H1 (cell line): ENCODE data around the gene CRNN. TPM values are rescaled to one million over a fixed set of nuclear protein-coding genes. Genes with fewer than 3 reads are reported as not detected.

Source experiments
- CTCF ChIA-PET: fragments of 300-600 bp; sonication (Branson Sonifier 250); formaldehyde crosslinking; loops from one replicate; lab custom pipeline; 2021; ENCODE audit not compliant: partially characterized antibody; lab: Charles Lee
- POLR2A ChIA-PET: fragments of 300-600 bp; sonication (Branson Sonifier 250); formaldehyde crosslinking; loops from one replicate; lab custom pipeline; 2021; ENCODE audit warnings: inconsistent platforms; ENCODE audit not compliant: partially characterized antibody; lab: Charles Lee
- DNase-seq, 2 experiments: peaks; one replicate each; pipeline versions ENCODE4 v3.0.0 to v3.0.0-alpha.2; 2010 to 2022; ENCODE audit warnings: low spot score in 2 of 2, low read depth in 1 of 2, mixed read lengths in 1 of 2
- FAIRE-seq: peaks from 2 replicates; lab custom pipeline; 2011; peaks lifted over from hg19 to GRCh38; lab: Jason Lieb, UNC
- H2AFZ ChIP-seq: 2 replicates; pipeline ENCODE4 v1.8.1; 2012; ENCODE audit warnings: low read length, inconsistent platforms
- H2AK5ac ChIP-seq: 2 replicates; pipeline ENCODE4 v1.6.1; 2013; ENCODE audit warnings: low read depth, low read length
- H2BK120ac ChIP-seq: replicated peaks from 2 replicates; pipeline ENCODE3; 2013; ENCODE audit warnings: low read depth, low read length, inconsistent platforms
- H2BK12ac ChIP-seq: 2 replicates; pipeline ENCODE4 v1.6.1; 2013; ENCODE audit warnings: low read depth, low read length
- H2BK15ac ChIP-seq: 2 replicates; pipeline ENCODE4 v1.6.1; 2013; ENCODE audit warnings: low read length
- H2BK20ac ChIP-seq: 2 replicates; pipeline ENCODE4 v1.6.1; 2013; ENCODE audit warnings: low read length
- H2BK5ac ChIP-seq: 2 replicates; pipeline ENCODE4 v1.6.1; 2013; ENCODE audit warnings: low read depth, low read length
- H3K14ac ChIP-seq: 2 replicates; pipeline ENCODE4 v1.6.1; 2013; ENCODE audit warnings: inconsistent platforms; ENCODE audit not compliant: insufficient read length
- H3K18ac ChIP-seq: 2 replicates; pipeline ENCODE4 v1.6.1; 2013; ENCODE audit warnings: low read length; ENCODE audit errors: extremely low read depth
- H3K23ac ChIP-seq: 2 replicates; pipeline ENCODE4 v1.6.1; 2013; ENCODE audit warnings: inconsistent platforms; ENCODE audit not compliant: insufficient read length
- H3K23me2 ChIP-seq: 2 replicates; pipeline ENCODE4 v1.6.1; 2013; ENCODE audit warnings: low read depth, low read length
- H3K27ac ChIP-seq: 2 replicates; pipeline ENCODE4 v1.6.1; 2011; ENCODE audit warnings: low read depth, low read length, inconsistent platforms
- H3K27me3 ChIP-seq, 4 experiments: replicated peaks in 1 of 4; 1 replicate in 1 of 4; 2 replicates in 3 of 4; pipeline versions ENCODE4 v1.6.1 to v1.8.1; 2011 to 2013; ENCODE audit warnings: low read length in 3 of 4, mild to moderate bottlenecking in 3 of 4, inconsistent platforms in 2 of 4, mixed read lengths in 2 of 4, moderate library complexity in 1 of 4; ENCODE audit not compliant: control insufficient read depth in 3 of 4, insufficient read depth in 3 of 4; ENCODE audit errors: extremely low read depth in 1 of 4
- H3K36me3 ChIP-seq, 4 experiments: 2 replicates each; pipeline versions ENCODE4 v1.6.1 to v1.8.1; 2011 to 2013; ENCODE audit warnings: mild to moderate bottlenecking in 4 of 4, low read length in 3 of 4, moderate library complexity in 2 of 4, control low read depth in 1 of 4, inconsistent platforms in 1 of 4; ENCODE audit not compliant: insufficient read depth in 4 of 4, control insufficient read depth in 2 of 4
- H3K4ac ChIP-seq: replicated peaks from 2 replicates; pipeline ENCODE3; 2013; ENCODE audit warnings: low read length, low read depth, mixed read lengths, inconsistent platforms; ENCODE audit not compliant: insufficient read length
- H3K4me1 ChIP-seq, 4 experiments: replicated peaks in 1 of 4; 1 replicate in 1 of 4; 2 replicates in 3 of 4; pipeline versions ENCODE4 v1.6.1 to v1.8.1; 2011 to 2013; ENCODE audit warnings: low read length in 3 of 4, inconsistent platforms in 2 of 4, mixed read lengths in 1 of 4; ENCODE audit not compliant: insufficient read depth in 4 of 4, control insufficient read depth in 3 of 4
- H3K4me2 ChIP-seq, 2 experiments: 2 replicates each; pipeline versions ENCODE4 v1.6.1 to v1.8.1; 2011 to 2013; ENCODE audit warnings: low read depth in 2 of 2, low read length in 2 of 2, control low read depth in 1 of 2, inconsistent platforms in 1 of 2, mild to moderate bottlenecking in 1 of 2; ENCODE audit not compliant: insufficient read depth in 1 of 2
- H3K4me3 ChIP-seq, 4 experiments: fragments of 200-600, 300-600 bp in 1 of 4; sonication (generic), shearing (Covaris generic), sonication (Bioruptor Twin) in 1 of 4; 2 replicates each; pipeline versions ENCODE4 v1.5.1 to v1.8.1; 2011 to 2016; ENCODE audit warnings: low read length in 4 of 4, low read depth in 3 of 4, control low read depth in 2 of 4, inconsistent platforms in 2 of 4, mild to moderate bottlenecking in 2 of 4, mixed read lengths in 1 of 4, moderate library complexity in 1 of 4; ENCODE audit not compliant: insufficient read depth in 2 of 4; ENCODE audit errors: extremely low read depth in 1 of 4
- H3K56ac ChIP-seq: replicated peaks from 2 replicates; pipeline ENCODE3; 2013; ENCODE audit warnings: low read depth, mild to moderate bottlenecking, mixed read lengths, low read length, inconsistent platforms; ENCODE audit not compliant: insufficient read length
- H3K79me1 ChIP-seq: 2 replicates; pipeline ENCODE4 v1.6.1; 2013; ENCODE audit warnings: low read depth, low read length, control low read depth
- H3K79me2 ChIP-seq, 2 experiments: 2 replicates each; pipeline versions ENCODE4 v1.6.1 to v1.8.1; 2012 to 2013; ENCODE audit warnings: low read length in 2 of 2, mild to moderate bottlenecking in 2 of 2, inconsistent platforms in 1 of 2; ENCODE audit not compliant: insufficient read depth in 2 of 2, control insufficient read depth in 1 of 2
- H3K9ac ChIP-seq, 4 experiments: replicated peaks in 1 of 4; 1 replicate in 1 of 4; 2 replicates in 3 of 4; pipeline versions ENCODE4 v1.6.1 to v1.8.1; 2011 to 2013; ENCODE audit warnings: low read depth in 3 of 4, low read length in 3 of 4, control low read depth in 2 of 4, mild to moderate bottlenecking in 2 of 4, moderate library complexity in 2 of 4, inconsistent platforms in 1 of 4; ENCODE audit errors: extremely low read depth in 1 of 4
- H3K9me3 ChIP-seq, 2 experiments: 2 replicates each; pipeline versions ENCODE4 v1.6.1 to v1.8.1; 2012 to 2013; ENCODE audit warnings: mild to moderate bottlenecking in 2 of 2, moderate library complexity in 2 of 2, control low read depth in 1 of 2, inconsistent platforms in 1 of 2, low read depth in 1 of 2, low read length in 1 of 2, mixed read lengths in 1 of 2; ENCODE audit not compliant: insufficient read depth in 2 of 2
- H4K20me1 ChIP-seq, 2 experiments: replicated peaks in 1 of 2; 2 replicates each; pipeline versions ENCODE3 to v1.8.1; 2011 to 2013; ENCODE audit warnings: inconsistent platforms in 2 of 2, low read length in 2 of 2, mild to moderate bottlenecking in 1 of 2; ENCODE audit not compliant: insufficient read depth in 2 of 2, control insufficient read depth in 1 of 2
- H4K5ac ChIP-seq: 2 replicates; pipeline ENCODE4 v1.6.1; 2013; ENCODE audit warnings: low read length, low read depth, mixed read lengths, inconsistent platforms; ENCODE audit not compliant: insufficient read length
- H4K8ac ChIP-seq: 2 replicates; pipeline ENCODE4 v1.8.0; 2013; ENCODE audit warnings: mild to moderate bottlenecking, moderate library complexity, low read length, inconsistent platforms; ENCODE audit not compliant: insufficient read depth; ENCODE audit errors: extremely low read depth
- H4K91ac ChIP-seq: replicated peaks from 2 replicates; pipeline ENCODE3; 2013; ENCODE audit warnings: low read length, mixed read lengths, inconsistent platforms; ENCODE audit not compliant: insufficient read length
- BACH1 ChIP-seq: IDR thresholded peaks from 2 replicates; pipeline ENCODE4 v1.6.1; 2012; ENCODE audit warnings: low read length, improper control_type of control experiment
- CBX8 ChIP-seq: fragments of 300-800, 300-1000 bp; sonication (generic); IDR thresholded peaks from 2 replicates; pipeline ENCODE4 v1.7.1; 2016; ENCODE audit warnings: low read depth, low read length, borderline replicate concordance
- CHD1 ChIP-seq: IDR thresholded peaks from 2 replicates; pipeline ENCODE4 v1.6.1; 2012; ENCODE audit warnings: low read depth, low read length, improper control_type of control experiment
- EP300 ChIP-seq, 2 experiments: IDR thresholded peaks; 1 replicate in 1 of 2; 2 replicates in 1 of 2; pipeline ENCODE4 v1.6.1; 2011 to 2012; ENCODE audit warnings: low read depth in 2 of 2, low read length in 2 of 2, mild to moderate bottlenecking in 2 of 2, borderline replicate concordance in 1 of 2, inconsistent platforms in 1 of 2, moderate library complexity in 1 of 2
- GTF2F1 ChIP-seq: IDR thresholded peaks from 2 replicates; pipeline ENCODE4 v1.6.1; 2012; ENCODE audit warnings: low read depth, low read length, improper control_type of control experiment, borderline replicate concordance
- HDAC2 ChIP-seq, 2 experiments: fragments of 300-600 bp in 1 of 2; sonication (generic) in 1 of 2; IDR thresholded peaks; 2 replicates each; pipeline ENCODE4 v1.6.1; 2011 to 2012; ENCODE audit warnings: low read depth in 2 of 2, low read length in 2 of 2, mild to moderate bottlenecking in 2 of 2, moderate library complexity in 2 of 2, borderline replicate concordance in 1 of 2, inconsistent platforms in 1 of 2
- KDM1A ChIP-seq: fragments of 200-600, 300-600 bp; sonication (generic); IDR thresholded peaks from 2 replicates; pipeline ENCODE4 v1.7.1; 2016; ENCODE audit warnings: mild to moderate bottlenecking, low read length, borderline replicate concordance
- NRF1 ChIP-seq: IDR thresholded peaks from 2 replicates; pipeline ENCODE4 v1.6.1; 2011; ENCODE audit warnings: mild to moderate bottlenecking, low read depth, low read length, improper control_type of control experiment
- POU5F1 ChIP-seq: IDR thresholded peaks from 2 replicates; pipeline ENCODE4 v1.6.1; 2011; ENCODE audit warnings: low read depth, mild to moderate bottlenecking, low read length, moderate library complexity
- SAP30 ChIP-seq: fragments of 300-600 bp; sonication (generic); IDR thresholded peaks from 2 replicates; pipeline ENCODE4 v1.7.1; 2012; ENCODE audit warnings: low read length, moderate library complexity, mild to moderate bottlenecking, inconsistent platforms; ENCODE audit not compliant: insufficient read depth, insufficient replicate concordance
- polyA plus RNA-seq, 7 experiments: library from polyadenylated mRNA; depleted of rRNA in 3 of 7; stranded (reverse) in 5 of 7; unstranded in 2 of 7; fragments of >200 nt in 5 of 7; fragments of 200-250 nt in 2 of 7; gene quantifications; 1 replicate in 5 of 7; 2 replicates in 1 of 7; 4 replicates in 1 of 7; pipeline versions ENCODE4 v1.2.1 to v1.2.3, GENCODE V29; 2011 to 2013; ENCODE audit warnings: missing spikeins in 2 of 7, mixed read lengths in 2 of 7
- total RNA-seq: library from RNA; stranded (reverse); fragmentation: NEBNext Ultra II Directional; extraction: Animal tissue kit (Norgen Biotek cat#: 25700); gene quantifications from 2 replicates; pipeline ENCODE4 v1.2.1, GENCODE V29; 2021
- TF ChIP-seq, protein P1 (sequence below): IDR thresholded peaks from 2 replicates; pipeline ENCODE4 v1.6.1; 2011; ENCODE audit warnings: low read depth, mild to moderate bottlenecking, low read length; ENCODE audit not compliant: insufficient read depth
- TF ChIP-seq, protein P2 (sequence below), 3 experiments: IDR thresholded peaks; 1 replicate in 2 of 3; 2 replicates in 1 of 3; pipeline versions ENCODE4 v1.5.1 to v1.6.1; 2011; ENCODE audit warnings: low read length in 3 of 3, mild to moderate bottlenecking in 3 of 3, inconsistent platforms in 2 of 3, low read depth in 1 of 3, moderate library complexity in 1 of 3; ENCODE audit not compliant: insufficient read depth in 1 of 3; ENCODE audit errors: control extremely low read depth in 1 of 3

Gene CRNN
- total and polyA plus RNA-seq, 2 of the 8 experiments (the other 6 are each of a cell fraction or from before 2014, with no cell fraction given) = not detected

GRCh38 chr1:152426731-152427130 lies 12.7 kb upstream of the CRNN start:
- Histone ChIP-seq H4K8ac (no peak overlapping the region), H3K4ac (no peak overlapping the region), H3K23ac (no peak overlapping the region), H2BK5ac (no peak overlapping the region), H3K79me1 (no peaks in the 10 kb centered on the region), H2BK12ac (no peak overlapping the region), H4K5ac (no peak overlapping the region), H3K4me3 (no peak overlapping the region), H3K23me2 (no peaks in the 10 kb centered on the region), H3K14ac (no peak overlapping the region), H3K79me2 (no peaks in the 10 kb centered on the region), H2AFZ (no peak overlapping the region), H2BK120ac (no peak overlapping the region), H2BK15ac (no peak overlapping the region), H4K91ac (no peak overlapping the region), H3K9ac (no peak overlapping the region), H3K4me1 (no peaks in the 10 kb centered on the region), H3K18ac (no peak overlapping the region), H3K27me3 (no peaks in the 10 kb centered on the region), H4K20me1 (no peaks in the 10 kb centered on the region), H3K27ac (no peak overlapping the region), H2BK20ac (no peak overlapping the region), H2AK5ac (no peak overlapping the region), H3K56ac (no peak overlapping the region), H3K4me2 (no peak overlapping the region), H3K9me3 (peaks cover 45 to 72% of the 10 kb centered on the region in 2 experiments), H3K36me3 (no peaks in the 10 kb centered on the region)
- POLR2A ChIA-PET = no interaction called here
- no peak for DNase-seq
- no peak for FAIRE-seq
- CTCF ChIA-PET = no interaction called here
- TF ChIP-seq, protein P1, sequence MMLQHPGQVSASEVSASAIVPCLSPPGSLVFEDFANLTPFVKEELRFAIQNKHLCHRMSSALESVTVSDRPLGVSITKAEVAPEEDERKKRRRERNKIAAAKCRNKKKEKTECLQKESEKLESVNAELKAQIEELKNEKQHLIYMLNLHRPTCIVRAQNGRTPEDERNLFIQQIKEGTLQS = no peak
- TF ChIP-seq NRF1 (no peak), BACH1 (no peak), CHD1 (no peak), SAP30 (no peak), KDM1A (no peak), GTF2F1 (no peak), HDAC2 (IDR thresholded peaks at IDR 0.05; ENCODE audit: borderline replicate concordance in 1 of 2, low read depth in 2 of 2, low read length in 2 of 2) (no peak), POU5F1 (no peak), CBX8 (no peak), EP300 (IDR thresholded peaks at IDR 0.05; ENCODE audit: borderline replicate concordance in 1 of 2, low read depth in 2 of 2, low read length in 2 of 2) (no peak)
- TF ChIP-seq, protein P2, sequence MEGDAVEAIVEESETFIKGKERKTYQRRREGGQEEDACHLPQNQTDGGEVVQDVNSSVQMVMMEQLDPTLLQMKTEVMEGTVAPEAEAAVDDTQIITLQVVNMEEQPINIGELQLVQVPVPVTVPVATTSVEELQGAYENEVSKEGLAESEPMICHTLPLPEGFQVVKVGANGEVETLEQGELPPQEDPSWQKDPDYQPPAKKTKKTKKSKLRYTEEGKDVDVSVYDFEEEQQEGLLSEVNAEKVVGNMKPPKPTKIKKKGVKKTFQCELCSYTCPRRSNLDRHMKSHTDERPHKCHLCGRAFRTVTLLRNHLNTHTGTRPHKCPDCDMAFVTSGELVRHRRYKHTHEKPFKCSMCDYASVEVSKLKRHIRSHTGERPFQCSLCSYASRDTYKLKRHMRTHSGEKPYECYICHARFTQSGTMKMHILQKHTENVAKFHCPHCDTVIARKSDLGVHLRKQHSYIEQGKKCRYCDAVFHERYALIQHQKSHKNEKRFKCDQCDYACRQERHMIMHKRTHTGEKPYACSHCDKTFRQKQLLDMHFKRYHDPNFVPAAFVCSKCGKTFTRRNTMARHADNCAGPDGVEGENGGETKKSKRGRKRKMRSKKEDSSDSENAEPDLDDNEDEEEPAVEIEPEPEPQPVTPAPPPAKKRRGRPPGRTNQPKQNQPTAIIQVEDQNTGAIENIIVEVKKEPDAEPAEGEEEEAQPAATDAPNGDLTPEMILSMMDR (IDR thresholded peaks at IDR 0.05; ENCODE audit: control extremely low read depth in 1 of 3, insufficient read depth in 1 of 3, low read depth in 1 of 3, low read length in 3 of 3) = no peak
